ENCODE measurements around the gene RAD9A. TPM values are rescaled to one million over a fixed set of nuclear protein-coding genes. Genes with fewer than 3 reads are reported as not detected.

Gene RAD9A
- total and polyA plus RNA-seq, 11 donors, result 3.5 to 9.1 (median 6.1) TPM

DNA sequence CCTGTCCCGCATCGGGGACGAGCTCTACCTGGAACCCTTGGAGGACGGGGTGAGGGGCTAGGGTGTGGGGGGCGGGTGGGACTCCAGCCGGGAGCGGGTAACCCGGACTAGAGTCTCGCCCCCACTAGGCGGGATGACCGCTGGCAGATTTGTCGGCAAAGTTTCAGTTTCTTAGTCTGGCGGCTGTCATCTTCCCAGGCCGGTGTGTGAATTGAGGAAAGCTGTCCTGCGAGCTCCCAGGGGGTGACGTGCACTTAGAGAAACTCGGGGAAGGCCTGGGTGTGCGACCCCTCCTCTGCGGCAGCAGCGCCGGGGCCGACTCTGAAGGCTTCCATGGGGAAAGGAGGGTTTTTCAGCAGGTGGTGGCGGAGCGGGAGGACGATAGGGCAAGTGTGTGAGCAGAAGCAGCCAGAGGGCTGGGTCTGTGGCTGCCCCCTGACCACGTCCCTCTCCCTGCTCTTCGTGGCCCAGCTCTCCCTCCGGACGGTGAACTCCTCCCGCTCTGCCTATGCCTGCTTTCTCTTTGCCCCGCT is 463 bp downstream of the RAD9A start:
- Histone ChIP-seq H3K9me3 (no peaks in the 10 kb centered on the region), H3K4me1 (peaks cover 0 to 36% (median 20%) of the 10 kb centered on the region in 12 donors), H3K27me3 (no peaks in the 10 kb centered on the region), H3K4me3 (peak overlapping the region; percentile 51 to 93 (median 78)), H3K36me3 (peaks cover 0 to 30% (median 11%) of the 10 kb centered on the region in 9 donors), H3K27ac (peak overlapping the region in 11 of 12 donors; percentile 32 to 93 (median 84))
- TF ChIP-seq POLR2A (IDR thresholded peaks at IDR 0.05), result no peak
- TF ChIP-seq, protein P1, sequence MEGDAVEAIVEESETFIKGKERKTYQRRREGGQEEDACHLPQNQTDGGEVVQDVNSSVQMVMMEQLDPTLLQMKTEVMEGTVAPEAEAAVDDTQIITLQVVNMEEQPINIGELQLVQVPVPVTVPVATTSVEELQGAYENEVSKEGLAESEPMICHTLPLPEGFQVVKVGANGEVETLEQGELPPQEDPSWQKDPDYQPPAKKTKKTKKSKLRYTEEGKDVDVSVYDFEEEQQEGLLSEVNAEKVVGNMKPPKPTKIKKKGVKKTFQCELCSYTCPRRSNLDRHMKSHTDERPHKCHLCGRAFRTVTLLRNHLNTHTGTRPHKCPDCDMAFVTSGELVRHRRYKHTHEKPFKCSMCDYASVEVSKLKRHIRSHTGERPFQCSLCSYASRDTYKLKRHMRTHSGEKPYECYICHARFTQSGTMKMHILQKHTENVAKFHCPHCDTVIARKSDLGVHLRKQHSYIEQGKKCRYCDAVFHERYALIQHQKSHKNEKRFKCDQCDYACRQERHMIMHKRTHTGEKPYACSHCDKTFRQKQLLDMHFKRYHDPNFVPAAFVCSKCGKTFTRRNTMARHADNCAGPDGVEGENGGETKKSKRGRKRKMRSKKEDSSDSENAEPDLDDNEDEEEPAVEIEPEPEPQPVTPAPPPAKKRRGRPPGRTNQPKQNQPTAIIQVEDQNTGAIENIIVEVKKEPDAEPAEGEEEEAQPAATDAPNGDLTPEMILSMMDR (IDR thresholded peaks at IDR 0.05), result no peak
- DNase-seq (no peak), ATAC-seq (peak in 1 of 4 donors; percentile 8)
- WGBS, 4 donors, result 6 to 14% (median 10%) methylated on average over 18 to 31 of the region's 31 CpGs
- intact Hi-C loops (cut with DNase I), result loop anchor here in 3 of 10 donors (5.0 kb wide), 2 partner anchors 90 to 115 kb away; partner anchors contain the start of genes CDK2AP2 (in 3 of the 3), PITPNM1 (in 3 of the 3) and AIP (in 1 of the 3)

DNA sequence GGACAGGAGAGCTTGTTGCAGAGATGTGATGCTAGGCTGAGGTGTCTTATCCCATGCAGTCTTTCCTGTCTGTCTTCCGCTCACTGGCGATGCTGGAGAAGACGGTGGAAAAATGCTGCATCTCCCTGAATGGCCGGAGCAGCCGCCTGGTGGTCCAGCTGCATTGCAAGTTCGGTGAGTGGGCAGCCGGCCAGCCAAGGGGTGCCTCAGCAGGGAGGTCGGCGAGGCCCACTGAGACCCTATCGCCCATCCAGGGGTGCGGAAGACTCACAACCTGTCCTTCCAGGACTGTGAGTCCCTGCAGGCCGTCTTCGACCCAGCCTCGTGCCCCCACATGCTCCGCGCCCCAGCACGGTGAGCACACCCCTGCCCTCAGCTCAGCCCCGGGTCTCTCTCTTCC is 1.7 kb downstream of the RAD9A start:
- intact Hi-C loops (cut with DNase I), result loop anchor here in 3 of 10 donors (5.0 kb wide), 2 partner anchors 89 to 114 kb away; partner anchors contain the start of genes CDK2AP2 (in 3 of the 3), PITPNM1 (in 3 of the 3) and AIP (in 1 of the 3)

DNA sequence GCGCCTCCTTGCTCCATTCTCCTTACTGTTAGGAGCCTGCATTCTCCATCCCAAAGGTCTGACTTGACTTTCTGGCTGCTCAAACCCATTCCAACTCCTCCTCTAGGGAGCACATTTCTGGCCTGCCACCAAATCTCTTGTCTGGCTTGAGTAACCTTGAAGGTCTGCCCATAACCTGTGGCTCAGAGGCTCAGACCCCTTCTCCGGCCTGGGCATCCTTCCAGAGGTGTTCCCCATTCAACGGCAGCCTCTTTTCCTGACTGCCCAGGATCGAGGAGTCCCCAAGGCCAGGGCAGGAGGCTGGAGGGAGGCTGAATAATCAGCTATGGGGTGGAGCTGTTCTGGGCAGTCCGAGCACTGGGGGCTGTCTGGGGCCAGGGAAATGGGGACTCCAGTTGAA is 2.2 kb downstream of the RAD9A start:
- no peak for ATAC-seq
- TF ChIP-seq POLR2A (IDR thresholded peaks at IDR 0.05), result no peak
- TF ChIP-seq, protein P1 (IDR thresholded peaks at IDR 0.05), result no peak
- Histone ChIP-seq H3K4me1 (peaks cover 0 to 50% (median 23%) of the 10 kb centered on the region in 12 donors), H3K27ac (no peak overlapping the region), H3K27me3 (no peaks in the 10 kb centered on the region), H3K36me3 (peaks cover 0 to 47% (median 29%) of the 10 kb centered on the region in 9 donors), H3K4me3 (no peak overlapping the region), H3K9me3 (no peaks in the 10 kb centered on the region)
- WGBS, 4 donors, result 52 to 80% (median 75%) methylated on average over 2 to 5 of the region's 5 CpGs
- intact Hi-C loops (cut with DNase I), result loop anchor here in 3 of 10 donors (5.0 kb wide), 2 partner anchors 88 to 113 kb away; partner anchors contain the start of genes CDK2AP2 (in 3 of the 3), PITPNM1 (in 3 of the 3) and AIP (in 1 of the 3)
- DNase-seq, result no peak

More for the DNA sequence above, 1.7 kb downstream of the RAD9A start:
- no peak overlapping the region for H3K27ac ChIP-seq
- H3K4me1 ChIP-seq, result peaks cover 0 to 47% (median 23%) of the 10 kb centered on the region in 12 donors
- no peaks in the 10 kb centered on the region for H3K27me3 ChIP-seq
- ATAC-seq (no peak), DNase-seq (no peak)
- peaks cover 0 to 42% (median 23%) of the 10 kb centered on the region in 9 donors for H3K36me3 ChIP-seq
- 90 to 95% (median 93%) methylated on average over 13 to 18 of the region's 18 CpGs for WGBS, 4 donors
- no peak overlapping the region for H3K4me3 ChIP-seq
- TF ChIP-seq, protein P1 (IDR thresholded peaks at IDR 0.05), result no peak
- TF ChIP-seq POLR2A (IDR thresholded peaks at IDR 0.05), result no peak
- H3K9me3 ChIP-seq, result no peaks in the 10 kb centered on the region

DNA sequence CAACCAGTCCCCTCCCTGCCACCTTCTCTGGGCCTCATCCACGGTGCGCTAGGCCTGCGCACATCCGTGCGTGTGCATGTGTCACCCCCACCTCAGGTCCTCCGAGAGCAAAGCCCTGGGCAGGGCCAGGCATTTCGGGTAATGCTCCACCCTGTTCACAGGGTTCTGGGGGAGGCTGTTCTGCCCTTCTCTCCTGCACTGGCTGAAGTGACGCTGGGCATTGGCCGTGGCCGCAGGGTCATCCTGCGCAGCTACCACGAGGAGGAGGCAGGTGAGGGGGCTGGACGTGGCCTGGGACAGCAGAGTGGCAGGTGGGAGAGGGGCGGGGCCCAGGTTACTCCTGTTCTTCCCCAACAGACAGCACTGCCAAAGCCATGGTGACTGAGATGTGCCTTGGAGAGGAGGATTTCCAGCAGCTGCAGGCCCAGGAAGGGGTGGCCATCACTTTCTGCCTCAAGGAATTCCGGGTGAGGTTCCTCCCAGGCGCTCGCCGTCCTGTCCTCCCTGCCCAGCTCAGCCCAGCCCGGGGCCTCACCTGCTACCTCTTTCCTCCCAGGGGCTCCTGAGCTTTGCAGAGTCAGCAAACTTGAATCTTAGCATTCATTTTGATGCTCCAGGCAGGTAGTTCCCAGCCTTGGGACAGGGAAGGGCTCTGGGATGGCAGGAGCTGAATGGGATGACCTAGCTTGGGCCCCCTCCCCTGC is 3.9 kb downstream of the RAD9A start:
- H3K27ac ChIP-seq, result no peak overlapping the region
- intact Hi-C loops (cut with DNase I), result loop anchor here in 1 of 10 donors (5.0 kb wide), 1 partner anchor 112 kb away; the partner anchor contains the start of genes CDK2AP2 and PITPNM1
- TF ChIP-seq POLR2A (IDR thresholded peaks at IDR 0.05), result no peak
- TF ChIP-seq, protein P1 (IDR thresholded peaks at IDR 0.05), result no peak
- no peak overlapping the region for H3K4me3 ChIP-seq
- ATAC-seq (no peak), DNase-seq (peak in 1 of 5 donors; percentile 54)
- peaks cover 0 to 59% (median 33%) of the 10 kb centered on the region in 12 donors for H3K4me1 ChIP-seq
- WGBS, 4 donors, result 85 to 88% (median 87%) methylated on average over 19 of the region's 19 CpGs
- no peaks in the 10 kb centered on the region for H3K9me3 ChIP-seq
- peaks cover 0 to 55% (median 42%) of the 10 kb centered on the region in 9 donors for H3K36me3 ChIP-seq
- H3K27me3 ChIP-seq, result no peaks in the 10 kb centered on the region

Data from heart left ventricle (tissue), 16 donors.